Right renal cortex interstitium (tissue), 3 donors: Measurements from ENCODE around the gene SYN1. TPM values are rescaled to one million over a fixed set of nuclear protein-coding genes. Genes with fewer than 3 reads are reported as not detected.

Experiments used
- DNase-seq, 3 donors: peaks; one replicate each; pipeline ENCODE4 v3.0.0-alpha.2; 2013; ENCODE audit warnings: low read depth in 3 of 3, low spot score in 2 of 3
- polyA plus RNA-seq, 3 donors: library from polyadenylated mRNA; unstranded; fragments of 120-200 nt; gene quantifications; one replicate each; pipeline ENCODE4 v1.2.1, GENCODE V29; 2013; ENCODE audit not compliant: insufficient read length in 3 of 3

SYN1 gene
- polyA plus RNA-seq, 3 donors, result 5.6 to 6.5 (median 6.4) TPM

GRCh38 chrX:47540754-47541538 is 78.7 kb downstream of the SYN1 start:
- peak in 2 of 3 donors; percentile 61 to 73 for DNase-seq

GRCh38 chrX:47539860-47540259 is 79.8 kb downstream of the SYN1 start:
- DNase-seq, result no peak

GRCh38 chrX:47530049-47530448 is 89.6 kb downstream of the SYN1 start:
- DNase-seq, result no peak

GRCh38 chrX:47529548-47529947 is 90.1 kb downstream of the SYN1 start:
- DNase-seq, result no peak

DNA sequence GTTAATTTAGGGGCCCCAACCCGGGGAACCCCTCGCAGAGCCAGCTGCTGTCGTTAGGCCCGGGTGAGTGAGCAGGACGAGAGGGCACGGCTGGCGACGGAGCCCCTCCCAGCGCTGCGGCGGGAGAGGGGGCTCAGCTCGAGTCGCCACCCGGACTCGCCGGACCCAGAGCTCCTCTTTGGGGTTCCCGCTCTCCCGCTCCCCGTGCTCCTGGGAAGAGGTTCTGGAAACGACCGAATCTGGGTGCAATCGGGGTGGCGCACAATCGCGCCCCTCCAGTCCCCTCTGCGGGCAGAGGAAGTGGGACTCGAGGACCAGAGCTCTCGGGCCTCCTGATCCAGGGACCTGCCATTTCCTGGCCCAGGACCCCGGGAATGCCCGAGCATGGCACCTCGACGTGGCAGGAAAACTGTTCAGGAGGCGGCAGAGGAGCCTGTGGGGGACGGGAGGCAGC is 95.9 kb downstream of the SYN1 start:
- no peak for DNase-seq

GRCh38 chrX:47523297-47523696 is 96.4 kb downstream of the SYN1 start:
- DNase-seq, result peak in 1 of 3 donors; percentile 57

Other genes with a start within 250 kb of the SYN1 start
- gene ZNF157, start 249.3 kb downstream of the SYN1 start, polyA plus RNA-seq, result 1 to 10 TPM in 2 of 3 donors, under 1 TPM in 1; 0.92 to 1.2 (median 1.1) TPM
- gene ZNF41, start 136.6 kb downstream of the SYN1 start, polyA plus RNA-seq, result 10 to 100 TPM; 13.6 to 14.4 (median 13.7) TPM
- gene ARAF, start 58.7 kb downstream of the SYN1 start, polyA plus RNA-seq, result 10 to 100 TPM; 49.6 to 62.6 (median 56.5) TPM
- gene TIMP1, start 37.4 kb downstream of the SYN1 start, polyA plus RNA-seq, result 10 to 100 TPM; 72.6 to 82.2 (median 79.6) TPM
- 1 to 10 TPM in 2 of 3 donors, under 1 TPM in 1; 0.68 to 1.9 (median 1.3) TPM for gene CFP, start 10.1 kb upstream of the SYN1 start, polyA plus RNA-seq
- 10 to 100 TPM; 23.3 to 27.8 (median 25.0) TPM for gene ELK1, start 30.7 kb upstream of the SYN1 start, polyA plus RNA-seq
- 100 to 1,000 TPM; 115 to 118 (median 116) TPM for gene UXT, start 39.3 kb upstream of the SYN1 start, polyA plus RNA-seq
- gene ZNF81, start 217.0 kb upstream of the SYN1 start, polyA plus RNA-seq, result 1 to 10 TPM; 6.7 to 8.2 (median 6.8) TPM